ENCODE results near the gene SGCD. TPM values are rescaled to one million over a fixed set of nuclear protein-coding genes. Genes with fewer than 3 reads are reported as not detected.

Gene SGCD
- total and polyA plus RNA-seq, 2 experiments from 2014 or later = 69.7 to 71.2 TPM

GRCh38 chr5:156386976-156387375 lies 60.0 kb downstream of the SGCD start:
- H3K27ac ChIP-seq = no peak overlapping the region
- WGBS, 2 experiments (ENCODE audit: low coverage in 1 of 2, low lambda C conversion rate in 2 of 2, missing lambda C conversion rate in 2 of 2) = 91 to 93% methylated on average over 4 of the region's 4 CpGs
- H3K36me3 ChIP-seq (ENCODE audit: low read depth) = no peaks in the 10 kb centered on the region
- no peak for TF ChIP-seq EZH2 (IDR thresholded peaks at IDR 0.05; ENCODE audit: insufficient read depth, poor library complexity, severe bottlenecking)
- no peak for TF ChIP-seq EZH2phosphoT487 (IDR thresholded peaks at IDR 0.05; ENCODE audit: insufficient read depth, low read depth)
- H3K4me2 ChIP-seq (ENCODE audit: unreplicated experiment) = no peak overlapping the region
- H3K9me2 ChIP-seq (ENCODE audit: insufficient read depth) = no peaks in the 10 kb centered on the region
- in situ Hi-C loops (cut with MboI) = no loop called here
- peaks cover 18% of the 10 kb centered on the region for H3F3A ChIP-seq (ENCODE audit: insufficient read depth)
- no peaks in the 10 kb centered on the region for H3K9me3 ChIP-seq (ENCODE audit: low read depth)
- H4K20me1 ChIP-seq (ENCODE audit: insufficient read depth) = 0 out of 2 replicates have a peak, but pooled peaks cover 3% of the 10 kb centered on the region
- H3K27me3 ChIP-seq (replicated peaks; ENCODE audit: insufficient read depth) = no peaks in the 10 kb centered on the region
- no peak overlapping the region for H3K9ac ChIP-seq
- H3K4me1 ChIP-seq (ENCODE audit: insufficient read depth) = peaks cover 17% of the 10 kb centered on the region
- no peak overlapping the region for H3K4me3 ChIP-seq
- 0 out of 2 replicates have a peak, but pooled peaks cover 6% of the 10 kb centered on the region for H3K79me2 ChIP-seq (ENCODE audit: insufficient read depth)
- DNase-seq = no peak
- H2AFZ ChIP-seq = no peak overlapping the region

GRCh38 chr5:156387391-156387790 lies 60.4 kb downstream of the SGCD start:
- Histone ChIP-seq H3K79me2 (ENCODE audit: insufficient read depth) (0 out of 2 replicates have a peak, but pooled peaks cover 6% of the 10 kb centered on the region), H3K27ac (no peak overlapping the region), H4K20me1 (ENCODE audit: insufficient read depth) (0 out of 2 replicates have a peak, but pooled peaks cover 3% of the 10 kb centered on the region), H3K36me3 (ENCODE audit: low read depth) (no peaks in the 10 kb centered on the region), H3K9me3 (ENCODE audit: low read depth) (no peaks in the 10 kb centered on the region), H3K4me3 (no peak overlapping the region), H3K4me1 (ENCODE audit: insufficient read depth) (peaks cover 17% of the 10 kb centered on the region), H3K9ac (no peak overlapping the region), H3K9me2 (ENCODE audit: insufficient read depth) (no peaks in the 10 kb centered on the region), H3F3A (ENCODE audit: insufficient read depth) (peaks cover 18% of the 10 kb centered on the region), H3K4me2 (ENCODE audit: unreplicated experiment) (no peak overlapping the region), H3K27me3 (replicated peaks; ENCODE audit: insufficient read depth) (no peaks in the 10 kb centered on the region), H2AFZ (no peak overlapping the region)
- in situ Hi-C loops (cut with MboI) = no loop called here
- DNase-seq = no peak
- TF ChIP-seq EZH2phosphoT487 (IDR thresholded peaks at IDR 0.05; ENCODE audit: insufficient read depth, low read depth) (no peak), EZH2 (IDR thresholded peaks at IDR 0.05; ENCODE audit: insufficient read depth, poor library complexity, severe bottlenecking) (no peak)

GRCh38 chr5:156388233-156388632 lies 61.3 kb downstream of the SGCD start:
- Histone ChIP-seq H3F3A (ENCODE audit: insufficient read depth) (peaks cover 10% of the 10 kb centered on the region), H3K4me1 (ENCODE audit: insufficient read depth) (peaks cover 9% of the 10 kb centered on the region), H3K9me3 (ENCODE audit: low read depth) (no peaks in the 10 kb centered on the region), H3K27ac (no peak overlapping the region), H3K36me3 (ENCODE audit: low read depth) (no peaks in the 10 kb centered on the region), H3K9ac (no peak overlapping the region), H3K4me3 (no peak overlapping the region), H3K4me2 (ENCODE audit: unreplicated experiment) (no peak overlapping the region), H2AFZ (no peak overlapping the region), H4K20me1 (ENCODE audit: insufficient read depth) (0 out of 2 replicates have a peak, but pooled peaks cover 3% of the 10 kb centered on the region), H3K27me3 (replicated peaks; ENCODE audit: insufficient read depth) (no peaks in the 10 kb centered on the region), H3K79me2 (ENCODE audit: insufficient read depth) (0 out of 2 replicates have a peak, but pooled peaks cover under 1% of the 10 kb centered on the region), H3K9me2 (ENCODE audit: insufficient read depth) (no peaks in the 10 kb centered on the region)
- 27 to 33% methylated on average over 2 of the region's 2 CpGs for WGBS, 2 experiments (ENCODE audit: low coverage in 1 of 2, low lambda C conversion rate in 2 of 2, missing lambda C conversion rate in 2 of 2)
- in situ Hi-C loops (cut with MboI) = no loop called here
- no peak for DNase-seq
- TF ChIP-seq EZH2phosphoT487 (IDR thresholded peaks at IDR 0.05; ENCODE audit: insufficient read depth, low read depth) = no peak
- no peak for TF ChIP-seq EZH2 (IDR thresholded peaks at IDR 0.05; ENCODE audit: insufficient read depth, poor library complexity, severe bottlenecking)

GRCh38 chr5:156391139-156391538 lies 64.2 kb downstream of the SGCD start:
- no peak overlapping the region for H3K4me3 ChIP-seq
- no peaks in the 10 kb centered on the region for H3K9me3 ChIP-seq (ENCODE audit: low read depth)
- H3K27me3 ChIP-seq (replicated peaks; ENCODE audit: insufficient read depth) = no peaks in the 10 kb centered on the region
- no peaks in the 10 kb centered on the region for H3K79me2 ChIP-seq (ENCODE audit: insufficient read depth)
- in situ Hi-C loops (cut with MboI) = no loop called here
- no peaks in the 10 kb centered on the region for H3K36me3 ChIP-seq (ENCODE audit: low read depth)
- peaks cover 10% of the 10 kb centered on the region; the same call in 1 of the 2 replicates for H3F3A ChIP-seq (ENCODE audit: insufficient read depth)
- TF ChIP-seq EZH2phosphoT487 (IDR thresholded peaks at IDR 0.05; ENCODE audit: insufficient read depth, low read depth) (no peak), EZH2 (IDR thresholded peaks at IDR 0.05; ENCODE audit: insufficient read depth, poor library complexity, severe bottlenecking) (no peak)
- WGBS, 2 experiments (ENCODE audit: low coverage in 1 of 2, low lambda C conversion rate in 2 of 2, missing lambda C conversion rate in 2 of 2) = 88 to 90% methylated on average over 7 of the region's 7 CpGs
- no peak for DNase-seq
- no peak overlapping the region for H3K9ac ChIP-seq
- no peak overlapping the region for H3K27ac ChIP-seq
- H3K4me1 ChIP-seq (ENCODE audit: insufficient read depth) = peaks cover 12% of the 10 kb centered on the region
- no peak overlapping the region for H3K4me2 ChIP-seq (ENCODE audit: unreplicated experiment)
- no peak overlapping the region for H2AFZ ChIP-seq
- no peaks in the 10 kb centered on the region for H3K9me2 ChIP-seq (ENCODE audit: insufficient read depth)
- H4K20me1 ChIP-seq (ENCODE audit: insufficient read depth) = no peaks in the 10 kb centered on the region

- H3K9me2 ChIP-seq (ENCODE audit: insufficient read depth) = no peaks in the 10 kb centered on the region
- H3K9me3 ChIP-seq (ENCODE audit: low read depth) = no peaks in the 10 kb centered on the region
- H3K36me3 ChIP-seq (ENCODE audit: low read depth) = no peaks in the 10 kb centered on the region
- peaks cover 21% of the 10 kb centered on the region for H3K4me1 ChIP-seq (ENCODE audit: insufficient read depth)
- H4K20me1 ChIP-seq (ENCODE audit: insufficient read depth) = no peaks in the 10 kb centered on the region
- no peaks in the 10 kb centered on the region for H3K27me3 ChIP-seq (replicated peaks; ENCODE audit: insufficient read depth)
- H2AFZ ChIP-seq = no peak overlapping the region
- H3K79me2 ChIP-seq (ENCODE audit: insufficient read depth) = peaks cover 13% of the 10 kb centered on the region; the same call in 1 of the 2 replicates
- no peak for TF ChIP-seq EZH2phosphoT487 (IDR thresholded peaks at IDR 0.05; ENCODE audit: insufficient read depth, low read depth)
- TF ChIP-seq EZH2 (IDR thresholded peaks at IDR 0.05; ENCODE audit: insufficient read depth, poor library complexity, severe bottlenecking) = no peak
- no peak for DNase-seq
- in situ Hi-C loops (cut with MboI) = no loop called here
- H3K4me2 ChIP-seq (ENCODE audit: unreplicated experiment) = no peak overlapping the region
- no peak overlapping the region for H3K4me3 ChIP-seq
- WGBS, 2 experiments (ENCODE audit: low coverage in 1 of 2, low lambda C conversion rate in 2 of 2, missing lambda C conversion rate in 2 of 2) = 42 to 65% methylated on average over 1 of the region's 1 CpG
- H3K27ac ChIP-seq = no peak overlapping the region
- peaks cover 10% of the 10 kb centered on the region; the same call in 1 of the 2 replicates for H3F3A ChIP-seq (ENCODE audit: insufficient read depth)
- no peak overlapping the region for H3K9ac ChIP-seq
Measured at GRCh38 chr5:156393980-156394379, 67.0 kb downstream of the SGCD start.

Measured in GM23248 (cell line).